Sigmoid colon (tissue), 7 donors: ENCODE results near the gene CDH18. TPM values are rescaled to one million over a fixed set of nuclear protein-coding genes. Genes with fewer than 3 reads are reported as not detected.

Source experiments
- DNase-seq: peaks from one replicate; pipeline ENCODE4 v3.0.0-alpha.2; 2019
- H3K27ac ChIP-seq, 4 donors: fragments of 200-600 bp; sonication (generic); one replicate each; pipeline ENCODE4 v1.5.1; 2016 to 2019; ENCODE audit warnings: mild to moderate bottlenecking in 1 of 4
- H3K27me3 ChIP-seq, 3 donors: fragments of 200-600 bp; sonication (generic); one replicate each; pipeline ENCODE4 v1.5.1; 2019; ENCODE audit warnings: mild to moderate bottlenecking in 1 of 3
- H3K36me3 ChIP-seq, 4 donors: fragments of 200-600 bp; sonication (generic); one replicate each; pipeline ENCODE4 v1.5.1; 2016 to 2019
- H3K4me1 ChIP-seq, 4 donors: fragments of 200-600 bp; sonication (generic); one replicate each; pipeline ENCODE4 v1.5.1; 2017 to 2019
- H3K4me3 ChIP-seq, 4 donors: fragments of 200-600 bp; sonication (generic); one replicate each; pipeline ENCODE4 v1.5.1; 2017 to 2019; ENCODE audit warnings: mild to moderate bottlenecking in 2 of 4, moderate library complexity in 1 of 4
- H3K9me3 ChIP-seq, 4 donors: fragments of 200-600 bp in 3 of 4; sonication (generic) in 3 of 4; one replicate each; pipeline versions ENCODE4 v1.5.1 to v1.6.1; 2013 to 2019
- EP300 ChIP-seq, 4 donors: sonication (generic); formaldehyde crosslinking; IDR thresholded peaks; one replicate each; pipeline ENCODE4 v1.6.1; 2017; ENCODE audit warnings: antibody characterized with exemption in 4 of 4
- POLR2A ChIP-seq, 2 donors: fragments of 450-650 bp; IDR thresholded peaks; one replicate each; pipeline ENCODE4 v1.6.1; 2016; ENCODE audit warnings: antibody characterized with exemption in 2 of 2, mild to moderate bottlenecking in 2 of 2, moderate library complexity in 2 of 2
- POLR2AphosphoS5 ChIP-seq, 4 donors: sonication (generic); formaldehyde crosslinking; IDR thresholded peaks; one replicate each; pipeline ENCODE4 v1.6.1; 2017; ENCODE audit warnings: antibody characterized with exemption in 4 of 4
- WGBS, 2 donors: extraction: QIAGEN DNeasy Blood & Tissue Kit; methylation state at CpG; one replicate each; pipeline ENCODE4 v1.1.7; 2013; 5-methylcytosine and 5-hydroxymethylcytosine counted together
- intact Hi-C: fragments of 100-400 bp; cut with DNase I; formaldehyde crosslinking; loops from one replicate; pipeline ENCODE4 v1.15.1; 2023
- polyA plus RNA-seq, 3 donors: library from polyadenylated mRNA; stranded (reverse); fragments of 200-250 nt; gene quantifications; one replicate each; pipeline ENCODE4 v1.2.3, GENCODE V29; 2013
- total RNA-seq, 4 donors: library from RNA; depleted of rRNA; stranded (reverse); fragments of >200 nt; gene quantifications; one replicate each; pipeline ENCODE4 v1.1.0, GENCODE V29; 2016
- TF ChIP-seq, protein P1 (sequence below), 4 experiments: fragments of 450-650 bp in 3 of 4; fragments of 200-600 bp in 1 of 4; IDR thresholded peaks; one replicate each; pipeline ENCODE4 v1.5.1; 2016 to 2019; ENCODE audit warnings: antibody characterized with exemption in 4 of 4, mild to moderate bottlenecking in 3 of 4, moderate library complexity in 2 of 4
- donor health status: healthy with polysubstance abuse.
- donor health status: Bipolar disorder and iron deficiency.
- donor health status: healthy.

Gene CDH18
- total and polyA plus RNA-seq, 7 donors = not detected

DNA sequence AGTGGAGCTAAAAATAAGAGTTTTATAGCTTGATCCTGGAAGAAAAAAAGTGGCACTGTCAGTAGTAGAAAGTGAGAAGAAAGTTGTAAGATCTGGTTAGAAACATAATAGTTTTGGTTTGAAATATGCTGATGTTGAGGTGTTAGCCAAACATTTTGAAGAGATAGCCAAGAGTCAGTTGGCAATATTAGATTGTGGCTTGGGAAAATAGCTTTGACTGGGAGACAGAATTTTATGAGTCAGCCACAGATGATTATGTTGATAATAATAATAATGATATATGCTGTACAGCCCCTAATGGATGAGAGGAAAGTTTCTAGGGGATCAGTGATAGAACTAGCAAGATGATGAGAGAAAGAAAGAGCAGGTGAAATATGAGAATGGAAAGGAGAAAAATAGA is 12.4 kb upstream of the CDH18 start:
- no peaks in the 10 kb centered on the region for H3K9me3 ChIP-seq
- H3K4me3 ChIP-seq = no peak overlapping the region
- intact Hi-C loops = no loop called here
- H3K27me3 ChIP-seq = no peaks in the 10 kb centered on the region
- DNase-seq = no peak
- H3K27ac ChIP-seq = no peak overlapping the region
- no peaks in the 10 kb centered on the region for H3K4me1 ChIP-seq
- H3K36me3 ChIP-seq = no peaks in the 10 kb centered on the region
- no peak for TF ChIP-seq EP300 (IDR thresholded peaks at IDR 0.05)
- TF ChIP-seq POLR2A (IDR thresholded peaks at IDR 0.05) = no peak
- TF ChIP-seq POLR2AphosphoS5 (IDR thresholded peaks at IDR 0.05) = no peak
- TF ChIP-seq, protein P1, sequence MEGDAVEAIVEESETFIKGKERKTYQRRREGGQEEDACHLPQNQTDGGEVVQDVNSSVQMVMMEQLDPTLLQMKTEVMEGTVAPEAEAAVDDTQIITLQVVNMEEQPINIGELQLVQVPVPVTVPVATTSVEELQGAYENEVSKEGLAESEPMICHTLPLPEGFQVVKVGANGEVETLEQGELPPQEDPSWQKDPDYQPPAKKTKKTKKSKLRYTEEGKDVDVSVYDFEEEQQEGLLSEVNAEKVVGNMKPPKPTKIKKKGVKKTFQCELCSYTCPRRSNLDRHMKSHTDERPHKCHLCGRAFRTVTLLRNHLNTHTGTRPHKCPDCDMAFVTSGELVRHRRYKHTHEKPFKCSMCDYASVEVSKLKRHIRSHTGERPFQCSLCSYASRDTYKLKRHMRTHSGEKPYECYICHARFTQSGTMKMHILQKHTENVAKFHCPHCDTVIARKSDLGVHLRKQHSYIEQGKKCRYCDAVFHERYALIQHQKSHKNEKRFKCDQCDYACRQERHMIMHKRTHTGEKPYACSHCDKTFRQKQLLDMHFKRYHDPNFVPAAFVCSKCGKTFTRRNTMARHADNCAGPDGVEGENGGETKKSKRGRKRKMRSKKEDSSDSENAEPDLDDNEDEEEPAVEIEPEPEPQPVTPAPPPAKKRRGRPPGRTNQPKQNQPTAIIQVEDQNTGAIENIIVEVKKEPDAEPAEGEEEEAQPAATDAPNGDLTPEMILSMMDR (IDR thresholded peaks at IDR 0.05) = no peak

DNA sequence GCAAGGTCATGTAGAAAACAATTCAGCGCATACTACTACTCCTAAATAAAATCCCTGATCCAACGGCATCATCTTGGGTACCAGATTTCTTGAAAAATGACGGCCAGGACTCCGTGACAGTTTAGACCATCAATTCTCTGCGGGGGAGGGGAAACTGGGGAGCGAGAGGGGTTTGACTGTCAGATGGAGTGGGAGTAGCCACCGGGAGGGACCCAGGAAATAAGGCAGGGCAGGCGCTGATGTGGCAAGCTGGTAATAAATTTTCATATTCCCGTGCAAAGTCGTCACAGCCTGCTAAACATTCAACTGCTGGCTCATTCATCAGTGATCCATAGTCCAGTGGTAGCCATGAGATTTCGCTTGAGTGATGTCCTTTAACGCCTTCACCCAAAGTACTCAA is 457 bp upstream of the CDH18 start:
- intact Hi-C loops = no loop called here
- TF ChIP-seq POLR2AphosphoS5 (IDR thresholded peaks at IDR 0.05) = no peak
- TF ChIP-seq, protein P1 (IDR thresholded peaks at IDR 0.05) = no peak
- TF ChIP-seq EP300 (IDR thresholded peaks at IDR 0.05) = no peak
- 31 to 35% methylated on average over 12 of the region's 12 CpGs for WGBS, 2 donors

DNA sequence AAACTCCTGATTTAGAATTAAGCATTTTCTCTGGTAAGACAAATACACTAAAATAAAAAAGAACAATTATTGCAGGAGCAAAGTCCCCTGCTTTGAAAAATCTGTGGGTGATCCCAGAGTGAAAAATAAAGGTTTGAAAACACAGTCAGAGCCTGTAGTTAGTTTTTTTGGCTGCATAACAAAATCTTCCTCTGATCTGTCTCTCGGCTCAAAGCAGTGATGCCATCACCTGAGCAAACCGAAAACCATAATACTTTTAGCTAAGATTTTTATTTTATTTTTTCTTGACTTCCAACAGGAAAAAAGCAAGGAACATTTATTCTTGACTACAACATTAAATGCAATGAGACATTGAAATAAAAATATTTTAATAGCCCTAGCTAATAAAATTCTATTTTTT is 1.2 kb downstream of the CDH18 start:
- WGBS, 2 donors = 81 to 91% methylated on average over 2 of the region's 2 CpGs
- intact Hi-C loops = no loop called here
- Histone ChIP-seq H3K27ac (no peak overlapping the region), H3K9me3 (no peaks in the 10 kb centered on the region), H3K4me1 (peaks cover 0 to 8% (median 0%) of the 10 kb centered on the region in 4 donors), H3K27me3 (peaks cover 0 to 24% (median 0%) of the 10 kb centered on the region in 3 donors), H3K4me3 (no peak overlapping the region), H3K36me3 (no peaks in the 10 kb centered on the region)
- TF ChIP-seq POLR2AphosphoS5 (IDR thresholded peaks at IDR 0.05) = no peak
- no peak for TF ChIP-seq POLR2A (IDR thresholded peaks at IDR 0.05)
- TF ChIP-seq, protein P1 (IDR thresholded peaks at IDR 0.05) = no peak
- TF ChIP-seq EP300 (IDR thresholded peaks at IDR 0.05) = no peak
- no peak for DNase-seq

More for the DNA sequence above, 457 bp upstream of the CDH18 start:
- Histone ChIP-seq H3K27ac (no peak overlapping the region), H3K9me3 (no peaks in the 10 kb centered on the region), H3K4me1 (peaks cover 0 to 8% (median 0%) of the 10 kb centered on the region in 4 donors), H3K36me3 (no peaks in the 10 kb centered on the region), H3K27me3 (peaks cover 0 to 24% (median 0%) of the 10 kb centered on the region in 3 donors), H3K4me3 (no peak overlapping the region)
- DNase-seq = no peak

DNA sequence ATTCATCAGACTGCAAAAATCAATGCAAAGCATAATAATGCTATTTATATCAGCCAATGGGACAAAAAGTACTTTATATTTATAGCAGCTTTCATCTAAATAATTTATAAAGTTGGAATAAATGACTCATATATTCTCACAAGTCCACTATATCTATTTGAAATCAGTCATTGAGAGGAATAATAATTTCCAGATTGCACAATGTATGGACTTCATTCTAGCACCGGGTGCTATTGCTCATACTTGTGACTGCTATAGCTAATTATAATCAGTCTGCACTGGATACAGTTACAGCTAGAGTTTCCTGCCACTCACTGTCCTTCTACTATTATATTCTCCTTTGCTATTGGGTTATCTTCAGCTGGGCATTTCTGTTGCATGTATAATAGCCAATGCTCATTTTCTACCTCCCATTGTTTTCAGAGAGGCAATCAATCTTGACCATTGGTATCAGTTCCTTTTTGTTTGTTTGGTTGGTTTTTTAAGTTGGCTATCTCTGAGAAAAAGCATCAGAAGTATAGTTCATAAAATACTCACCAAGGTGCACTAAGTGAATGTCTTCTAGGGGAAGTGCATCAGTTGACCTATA is 1.9 kb downstream of the CDH18 start:
- DNase-seq = no peak
- 62 to 77% methylated on average over 1 of the region's 1 CpG for WGBS, 2 donors
- H3K9me3 ChIP-seq = no peaks in the 10 kb centered on the region
- intact Hi-C loops = no loop called here
- H3K27ac ChIP-seq = no peak overlapping the region
- peaks cover 0 to 24% (median 0%) of the 10 kb centered on the region in 3 donors for H3K27me3 ChIP-seq
- TF ChIP-seq, protein P1 (IDR thresholded peaks at IDR 0.05) = no peak
- TF ChIP-seq POLR2A (IDR thresholded peaks at IDR 0.05) (no peak), POLR2AphosphoS5 (IDR thresholded peaks at IDR 0.05) (no peak), EP300 (IDR thresholded peaks at IDR 0.05) (no peak)
- H3K36me3 ChIP-seq = no peaks in the 10 kb centered on the region
- peaks cover 0 to 8% (median 0%) of the 10 kb centered on the region in 4 donors for H3K4me1 ChIP-seq
- no peak overlapping the region for H3K4me3 ChIP-seq

DNA sequence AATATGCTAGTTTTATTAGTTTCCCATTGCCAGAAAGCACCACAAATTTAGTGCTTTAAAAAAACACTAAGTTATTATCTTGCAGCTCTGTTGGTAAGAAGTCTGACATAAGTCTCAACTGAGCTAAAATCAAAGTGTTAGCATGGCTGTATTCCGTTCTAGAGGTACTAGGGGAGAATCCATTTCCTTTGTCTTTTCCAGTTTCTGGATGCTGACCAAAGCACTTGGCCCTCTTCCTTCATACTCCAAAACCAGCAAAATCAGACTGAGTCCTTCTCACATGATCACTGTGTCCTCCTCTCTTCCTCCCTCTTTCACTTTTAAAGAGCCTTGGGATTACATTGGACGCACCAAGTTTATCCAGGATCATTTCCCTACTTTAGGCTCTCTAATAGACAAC is 9.5 kb downstream of the CDH18 start:
- intact Hi-C loops = no loop called here
- TF ChIP-seq POLR2AphosphoS5 (IDR thresholded peaks at IDR 0.05) (no peak), EP300 (IDR thresholded peaks at IDR 0.05) (no peak), POLR2A (IDR thresholded peaks at IDR 0.05) (no peak)
- TF ChIP-seq, protein P1 (IDR thresholded peaks at IDR 0.05) = no peak
- no peak overlapping the region for H3K27ac ChIP-seq
- no peak overlapping the region for H3K4me3 ChIP-seq
- H3K4me1 ChIP-seq = no peaks in the 10 kb centered on the region
- no peaks in the 10 kb centered on the region for H3K9me3 ChIP-seq
- WGBS, 2 donors = 74 to 81% methylated on average over 2 of the region's 2 CpGs
- H3K36me3 ChIP-seq = no peaks in the 10 kb centered on the region
- H3K27me3 ChIP-seq = no peaks in the 10 kb centered on the region
- no peak for DNase-seq
